ENCODE measurements around the gene HYAL3.
"Not testable (repeated sequence)": the region's sequence is repeated elsewhere in the genome, so short reads cannot be mapped to it uniquely, and the experiment has no call there.

HYAL3 gene

GRCh38 chr3:50312041-50312440 is 12.8 kb upstream of the HYAL3 start:
- not testable (repeated sequence) for DNase-seq

DNA sequence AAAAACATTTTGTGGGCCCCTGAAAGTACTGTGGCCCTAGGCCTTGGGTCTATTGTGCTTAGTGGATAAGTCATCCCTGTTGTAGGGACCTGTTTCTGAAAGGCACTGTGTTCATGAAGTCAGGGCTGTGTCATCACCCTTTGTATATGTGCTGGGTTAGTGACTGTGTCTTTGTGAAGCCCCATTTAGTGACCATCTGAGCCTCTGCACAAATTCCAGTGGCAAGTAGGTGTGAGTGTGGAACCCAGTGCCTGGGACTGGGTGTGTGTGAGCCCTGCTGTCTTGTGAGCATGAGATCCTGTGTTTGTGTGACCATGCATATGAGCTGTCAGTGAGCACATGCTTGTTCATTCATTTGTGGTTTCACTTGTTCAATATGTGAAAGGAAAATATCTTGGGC is 5.4 kb upstream of the HYAL3 start:
- no peak for DNase-seq

- DNase-seq = no peak
These were observed 4.0 kb upstream of the HYAL3 start, which contains the start of gene HYAL1 for GRCh38 chr3:50303013-50303815. HYAL1 (minus strand) TSS chr3:50303574; CDS start chr3:50302956, 618 bp downstream.

- no peak for DNase-seq
These were observed 3.1 kb upstream of the HYAL3 start for GRCh38 chr3:50302095-50303012.

GRCh38 chr3:50300681-50301254 is 1.6 kb upstream of the HYAL3 start:
- DNase-seq = no peak

- DNase-seq = no peak
These were observed 900 bp upstream of the HYAL3 start for GRCh38 chr3:50299929-50300680.

GRCh38 chr3:50299638-50299928 is 378 bp upstream of the HYAL3 start:
- DNase-seq = no peak

DNA sequence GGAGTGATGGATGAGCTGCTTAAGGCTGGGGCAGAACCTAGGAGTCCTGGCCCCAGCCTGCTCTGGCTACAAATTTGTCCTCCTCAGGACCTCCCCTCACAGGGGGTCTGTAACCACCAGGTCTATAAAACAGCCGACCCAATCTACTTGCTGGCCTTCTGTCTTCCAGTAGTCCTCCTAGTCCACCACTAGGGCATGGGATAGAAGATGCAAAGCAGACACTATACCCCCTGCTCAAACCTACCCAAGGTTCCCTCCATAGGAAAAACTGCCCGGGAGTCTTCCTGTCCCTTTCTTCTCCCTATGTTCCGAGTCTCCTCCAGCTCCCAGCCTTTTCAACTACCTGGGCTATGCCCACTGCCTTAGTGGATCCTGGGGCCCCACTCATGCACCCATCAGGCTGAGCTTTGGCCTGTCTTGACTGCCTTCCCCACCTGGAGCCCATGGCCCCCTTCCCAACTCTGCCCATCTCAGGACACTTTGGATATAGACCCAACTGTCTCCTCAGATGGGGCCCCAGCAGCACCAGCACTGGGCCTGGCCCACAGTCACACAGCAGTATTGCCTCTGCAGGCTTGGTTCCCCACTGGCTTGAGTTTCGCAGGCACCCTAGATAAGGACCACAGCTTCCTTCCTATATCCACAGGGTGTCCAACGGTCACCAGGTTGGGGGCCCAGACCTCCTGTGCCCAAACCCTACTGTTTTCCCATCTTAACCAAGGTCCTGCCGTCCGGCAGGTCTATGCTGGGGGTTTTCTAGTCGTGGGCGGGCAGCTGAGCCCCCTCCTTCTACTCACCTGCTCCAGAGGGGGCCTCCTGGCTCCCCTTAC is 1.1 kb downstream of the HYAL3 start:
- no peak for DNase-seq

DNA sequence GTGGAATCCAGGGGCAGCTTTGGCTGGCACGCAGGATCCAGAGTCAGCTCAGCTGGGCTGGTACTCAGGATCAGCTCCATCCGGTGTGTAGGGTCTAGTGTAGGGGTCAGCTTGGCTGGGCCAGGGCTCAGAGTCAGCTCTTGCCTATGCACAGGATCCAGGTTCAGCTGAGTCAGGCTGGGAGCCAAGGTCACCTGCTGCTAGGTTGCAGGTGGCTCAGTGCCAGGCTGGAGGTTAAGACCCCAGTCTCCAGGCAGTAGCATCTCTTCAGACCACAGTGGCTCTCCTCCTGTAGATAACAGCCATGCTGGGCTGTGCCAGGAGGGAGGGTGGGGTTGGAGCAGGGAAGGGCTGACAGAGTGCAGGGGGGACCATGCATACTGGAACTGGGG is 1.8 kb downstream of the HYAL3 start:
- DNase-seq = no peak

- no peak for DNase-seq
These were observed 2.4 kb downstream of the HYAL3 start for GRCh38 chr3:50296721-50297383.

- no peak for DNase-seq
These were observed 3.4 kb downstream of the HYAL3 start for GRCh38 chr3:50295553-50296431.

DNA sequence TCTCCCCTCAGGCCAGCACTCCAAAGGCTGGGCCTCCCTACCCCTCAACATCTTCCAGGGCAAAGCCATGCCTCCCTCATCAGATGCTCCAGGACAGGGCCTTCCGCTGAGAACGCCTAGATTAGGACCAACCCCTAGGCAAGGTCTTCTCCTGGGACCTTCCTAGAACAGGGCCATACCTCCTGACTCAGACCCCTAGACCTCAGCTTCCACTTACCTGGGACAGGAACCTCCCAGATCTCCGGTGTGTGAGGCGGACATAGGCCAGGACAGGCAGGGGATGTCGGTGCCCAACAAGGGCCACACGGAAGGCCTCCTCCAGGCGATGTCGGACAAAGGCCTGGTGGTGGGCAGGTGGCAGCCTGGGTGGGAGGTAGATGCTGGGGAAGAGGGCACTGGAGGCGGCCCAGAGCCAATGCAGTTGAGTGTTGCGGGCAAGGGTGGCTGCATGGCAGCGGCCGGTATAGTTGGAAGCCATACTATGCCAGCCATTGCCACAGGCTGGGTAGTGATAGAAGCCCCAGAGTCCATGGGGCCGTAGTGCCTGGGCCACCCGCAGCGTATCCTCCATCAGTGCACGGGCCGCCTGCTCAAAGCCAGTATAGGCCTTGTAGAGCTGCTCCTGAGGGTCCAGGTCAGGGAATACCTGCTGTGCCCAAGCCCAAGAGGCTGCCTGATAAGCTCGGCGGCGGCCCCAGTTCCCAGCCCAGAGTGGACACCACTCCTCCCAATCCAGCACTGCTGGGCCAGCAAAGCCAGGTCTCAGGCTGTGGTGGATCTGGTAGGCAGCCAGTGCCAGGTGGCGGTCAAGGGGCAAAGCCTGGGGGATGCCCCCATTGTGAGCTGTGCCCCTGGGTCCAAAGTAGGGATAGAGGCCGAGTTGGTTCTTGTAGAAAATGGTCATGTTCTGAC is 4.5 kb downstream of the HYAL3 start:
- DNase-seq = no peak

- no peak for DNase-seq
These were observed 5.1 kb downstream of the HYAL3 start for GRCh38 chr3:50294089-50294488.

DNA sequence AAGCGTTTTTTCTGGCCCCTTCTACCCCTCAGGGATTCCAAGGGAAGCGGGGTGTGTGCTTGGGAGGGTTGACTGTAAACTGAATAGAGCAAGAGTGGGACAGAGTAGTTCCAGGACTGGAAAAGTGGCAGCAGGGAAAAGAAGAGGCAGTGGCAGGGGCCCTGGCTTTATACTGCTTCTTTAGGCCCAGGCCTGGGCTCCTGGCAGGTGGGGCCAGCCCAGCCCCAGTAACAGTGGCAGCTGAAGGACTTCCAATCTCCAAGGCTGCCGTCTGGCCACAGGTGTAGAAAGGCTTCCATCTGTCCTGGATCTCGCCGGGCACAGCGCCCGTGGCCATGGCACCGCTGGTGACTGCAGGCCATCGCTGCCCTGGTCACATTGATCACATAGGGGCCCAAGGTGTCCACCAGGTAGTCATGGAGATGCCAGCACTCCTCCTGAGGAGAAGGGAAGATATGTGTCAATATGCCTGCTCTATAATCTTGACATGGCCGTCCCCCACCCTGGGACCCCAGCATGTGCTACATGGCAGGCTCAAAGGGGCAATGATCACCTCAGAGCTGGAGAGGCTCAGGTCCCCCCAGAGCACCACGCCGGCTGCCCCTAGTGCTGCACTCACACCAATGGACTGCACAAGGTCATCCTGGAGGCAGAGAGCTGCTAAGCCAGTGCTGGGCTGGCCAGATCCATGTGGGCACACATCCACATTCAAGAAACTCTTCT is 6.0 kb downstream of the HYAL3 start:
- DNase-seq = no peak

- DNase-seq = peak; percentile 97
These were observed 6.8 kb downstream of the HYAL3 start, which contains the start of gene IFRD2 for GRCh38 chr3:50292159-50293078. IFRD2 (minus strand) TSS chr3:50292429; CDS start chr3:50292274, 155 bp downstream.

DNA sequence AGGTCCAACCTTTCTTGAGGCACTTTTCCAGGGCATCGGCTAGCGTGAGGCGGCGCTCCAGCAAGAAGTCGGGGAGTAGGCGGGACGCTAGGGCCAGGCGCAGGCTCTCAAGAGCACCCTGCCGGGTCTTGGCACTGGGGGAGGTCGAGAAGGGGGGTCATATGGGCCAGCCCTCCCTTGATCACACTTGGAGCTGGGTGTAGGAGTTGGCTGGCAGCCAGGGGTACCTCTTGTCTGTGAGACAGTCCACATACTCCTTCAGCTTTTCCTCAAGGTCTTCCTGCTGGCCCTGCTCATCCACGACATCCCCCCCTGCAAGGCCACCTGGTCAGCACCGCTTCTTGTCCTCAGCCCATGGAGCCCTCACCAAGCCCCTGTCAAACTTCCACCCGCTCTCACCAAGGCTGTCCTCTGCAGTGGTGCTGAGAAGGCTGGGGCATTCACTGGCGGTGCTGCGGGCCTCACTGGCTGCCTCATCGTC is 9.0 kb downstream of the HYAL3 start:
- no peak for DNase-seq

DNA sequence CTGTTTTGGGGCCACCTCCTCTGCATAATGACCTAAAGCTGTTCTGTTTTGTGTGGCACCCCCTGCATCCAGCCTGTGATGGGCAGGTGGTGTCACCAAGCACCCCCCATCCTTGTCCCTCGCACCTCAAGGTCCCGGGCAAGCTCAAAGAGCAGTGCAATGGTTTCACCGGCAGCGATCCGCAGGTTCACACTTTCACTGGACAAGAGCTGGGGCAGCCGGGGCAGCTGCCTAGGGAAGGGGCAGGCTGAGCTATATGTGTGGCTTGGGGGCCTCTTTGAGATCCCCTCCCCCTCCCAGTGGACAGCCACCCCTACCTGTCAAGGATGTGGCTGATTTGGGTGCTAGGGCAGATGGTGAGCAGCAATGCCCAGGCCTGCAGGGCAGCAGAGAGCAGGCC is 10.1 kb downstream of the HYAL3 start:
- DNase-seq = no peak
